ENCODE results near the gene GALNT4.

DNA sequence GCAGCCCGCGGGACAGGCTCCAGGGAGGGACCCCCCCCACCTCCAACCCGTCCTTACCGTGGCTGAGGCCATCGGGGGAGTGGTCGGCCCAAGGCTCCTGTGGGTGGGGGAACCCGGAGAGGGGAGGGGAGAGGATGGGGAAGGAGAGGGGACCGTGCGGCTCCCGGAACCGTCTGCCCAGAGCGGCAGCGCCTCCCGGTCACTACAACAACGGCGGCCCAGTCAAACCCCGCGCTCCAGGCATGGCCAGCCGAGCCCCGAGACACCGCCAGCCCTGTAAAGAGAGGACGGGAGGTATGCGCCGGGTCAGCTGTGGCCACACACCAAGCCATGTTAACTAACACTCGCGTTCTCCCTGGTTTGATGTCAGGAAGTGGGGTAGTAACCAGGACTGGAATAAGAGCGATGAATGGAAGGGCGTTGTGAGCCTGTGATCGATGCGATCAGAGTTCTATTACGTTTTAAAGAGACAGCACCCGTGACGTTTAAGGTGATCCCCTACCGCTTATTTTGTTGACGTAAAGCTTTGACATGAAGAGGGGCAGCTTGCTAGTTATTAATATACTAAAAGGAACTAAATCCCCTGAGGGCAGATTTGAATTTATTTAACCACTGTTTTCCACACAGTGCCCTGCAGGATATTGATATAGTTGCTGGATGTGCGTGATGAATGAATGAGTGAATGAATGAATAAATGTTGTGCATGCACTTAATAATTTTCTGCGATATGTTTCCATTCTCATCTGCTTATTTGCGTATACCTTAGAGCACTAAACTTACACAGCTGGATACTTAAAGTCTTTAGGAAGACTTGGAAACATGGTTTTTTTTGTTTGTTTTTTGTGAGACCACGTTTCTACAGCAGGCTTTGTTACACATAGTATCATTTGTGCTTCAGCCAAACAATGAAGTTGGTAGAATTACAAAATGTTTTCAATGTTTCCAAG lies 1.5 kb upstream of the GALNT4 start, which contains the start of gene POC1B:
- TF ChIP-seq CTCF (IDR thresholded peaks at IDR 0.05) (no peak), POLR2A (IDR thresholded peaks at IDR 0.05) (no peak)

Measured in breast epithelium (tissue), 3 donors.